Measurements from ENCODE around the gene FBXO44.

FBXO44 gene

GRCh38 chr1:11647333-11647732 is 7.3 kb upstream of the FBXO44 start:
- no peak for DNase-seq (ENCODE audit: low spot score)
- TF ChIP-seq CTCF (IDR thresholded peaks at IDR 0.05; ENCODE audit: extremely low read depth, missing control alignments), result no peak

GRCh38 chr1:11648039-11648438 is 6.6 kb upstream of the FBXO44 start:
- TF ChIP-seq CTCF (IDR thresholded peaks at IDR 0.05; ENCODE audit: extremely low read depth, missing control alignments), result no peak
- no peak for DNase-seq (ENCODE audit: low spot score)

DNA sequence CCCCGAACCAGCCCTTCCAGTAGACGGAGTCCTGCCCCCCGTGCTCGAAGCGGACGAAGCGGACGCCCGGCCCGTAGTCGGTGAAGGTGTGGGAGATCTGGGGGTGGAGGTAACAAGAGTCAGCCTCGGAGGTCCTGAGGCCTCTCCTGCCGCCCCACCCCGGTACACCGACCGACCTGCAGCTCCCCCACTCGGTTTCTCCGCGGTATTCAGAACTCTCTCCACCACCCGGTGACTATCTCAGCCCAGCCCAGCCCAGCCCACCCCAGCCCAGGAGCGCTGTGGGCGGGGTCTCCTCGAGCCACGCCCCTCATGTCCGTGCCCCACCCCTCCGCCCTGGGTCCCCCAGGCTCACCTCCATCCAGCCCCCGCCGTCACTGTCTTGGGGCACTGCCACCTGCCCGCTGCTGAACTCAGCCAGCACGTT is 5.9 kb upstream of the FBXO44 start:
- no peak for DNase-seq (ENCODE audit: low spot score)
- no peak for TF ChIP-seq CTCF (IDR thresholded peaks at IDR 0.05; ENCODE audit: extremely low read depth, missing control alignments)

DNA sequence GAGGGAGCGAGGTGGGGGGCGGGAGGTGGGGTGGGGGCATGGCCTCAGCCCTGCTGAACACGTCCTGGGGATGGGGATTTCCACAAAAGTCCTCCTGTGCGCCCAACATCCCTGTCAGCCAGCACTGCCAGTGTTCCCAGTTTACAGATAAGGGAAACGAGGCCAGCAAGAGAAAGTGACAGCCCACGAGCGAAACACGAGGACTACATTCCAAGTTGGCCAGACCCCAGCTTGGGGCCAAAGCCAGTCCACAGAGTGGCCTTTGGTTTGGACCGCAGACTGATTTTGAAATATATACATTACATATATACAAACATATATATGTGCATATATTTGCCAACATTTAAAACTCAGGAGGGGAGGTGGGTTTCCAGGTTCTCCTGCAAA is 5.4 kb upstream of the FBXO44 start:
- no peak for TF ChIP-seq CTCF (IDR thresholded peaks at IDR 0.05; ENCODE audit: extremely low read depth, missing control alignments)
- DNase-seq (ENCODE audit: low spot score), result no peak

- no peak for DNase-seq (ENCODE audit: low spot score)
- no peak for TF ChIP-seq CTCF (IDR thresholded peaks at IDR 0.05; ENCODE audit: extremely low read depth, missing control alignments)
These were observed 4.9 kb upstream of the FBXO44 start for GRCh38 chr1:11649624-11650330.

DNA sequence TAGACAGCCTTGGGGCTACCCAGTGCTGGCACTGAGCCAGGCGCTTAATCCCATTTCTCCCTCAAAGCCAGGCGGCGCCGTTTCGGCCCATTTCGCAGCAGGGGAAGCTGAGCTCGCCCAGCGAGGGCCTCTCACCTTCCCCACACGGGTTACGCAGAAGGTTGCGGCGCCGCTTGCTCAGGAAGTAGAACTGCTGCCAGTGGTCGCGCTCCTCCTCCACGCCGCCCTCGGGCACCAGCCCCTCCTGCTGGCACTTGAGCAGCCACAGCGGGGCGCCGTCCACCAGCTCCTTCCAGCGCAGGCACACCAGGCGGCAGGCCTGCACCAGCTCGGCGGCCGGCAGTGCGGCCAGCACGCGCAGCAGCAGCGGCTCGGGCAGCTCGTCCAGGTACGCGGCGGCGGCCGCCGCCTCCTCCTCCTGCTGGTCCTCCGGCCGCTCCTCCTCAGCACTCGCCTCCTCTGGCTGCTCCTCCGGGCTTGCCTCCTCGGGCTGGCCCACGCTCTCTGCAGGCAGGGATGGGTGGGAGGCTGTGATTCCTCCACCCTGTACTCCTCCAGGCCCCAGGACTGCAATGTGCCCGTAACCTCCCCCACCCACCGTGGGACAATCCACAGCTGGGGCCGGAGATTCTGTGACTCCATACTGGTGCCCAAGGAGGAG is 4.2 kb upstream of the FBXO44 start:
- TF ChIP-seq CTCF (IDR thresholded peaks at IDR 0.05; ENCODE audit: extremely low read depth, missing control alignments), result peak; percentile 81

GRCh38 chr1:11651017-11651416 is 3.7 kb upstream of the FBXO44 start:
- DNase-seq (ENCODE audit: low spot score), result no peak
- TF ChIP-seq CTCF (IDR thresholded peaks at IDR 0.05; ENCODE audit: extremely low read depth, missing control alignments), result no peak

More for the DNA sequence above, 4.2 kb upstream of the FBXO44 start:
- peak; percentile 83 for DNase-seq (ENCODE audit: low spot score)

Data from GM20000 (cell line).